IPS DF 6.9 (cell line): ENCODE measurements around the gene ABCB10.
"Not testable (repeated sequence)": the region's sequence is repeated elsewhere in the genome, so short reads cannot be mapped to it uniquely, and the experiment has no call there.

Source experiments
- DNase-seq: peaks from one replicate; pipeline ENCODE4 v3.0.0-alpha.2; 2013; ENCODE audit warnings: low read depth, low spot score
- H3K27ac ChIP-seq: one replicate; pipeline ENCODE4 v1.5.1; 2013; ENCODE audit warnings: low read length, control low read depth
- H3K27me3 ChIP-seq: 2 replicates; pipeline ENCODE4 v1.6.1; 2013; ENCODE audit warnings: mild to moderate bottlenecking, low read length; ENCODE audit not compliant: control insufficient read depth, insufficient read depth
- H3K36me3 ChIP-seq: 2 replicates; pipeline ENCODE4 v1.6.1; 2013; ENCODE audit warnings: low read length; ENCODE audit not compliant: control insufficient read depth, insufficient read depth
- H3K4me1 ChIP-seq: 2 replicates; pipeline ENCODE4 v1.6.1; 2013; ENCODE audit warnings: low read length; ENCODE audit not compliant: control insufficient read depth, insufficient read depth
- H3K4me3 ChIP-seq: 2 replicates; pipeline ENCODE4 v1.5.1; 2013; ENCODE audit warnings: mild to moderate bottlenecking, low read length
- H3K9me3 ChIP-seq: 2 replicates; pipeline ENCODE4 v1.6.1; 2013; ENCODE audit warnings: low read length, inconsistent platforms; ENCODE audit not compliant: control insufficient read depth, insufficient read depth
- whole genome bisulfite sequencing: extraction: QIAGEN DNeasy Blood & Tissue Kit; methylation state at CpG from one replicate; pipeline ENCODE4 v1.1.7; 2013; ENCODE audit warnings: mixed read lengths, missing lambda C conversion rate; ENCODE audit not compliant: insufficient read length, insufficient coverage; 5-methylcytosine and 5-hydroxymethylcytosine counted together

ABCB10 gene

DNA sequence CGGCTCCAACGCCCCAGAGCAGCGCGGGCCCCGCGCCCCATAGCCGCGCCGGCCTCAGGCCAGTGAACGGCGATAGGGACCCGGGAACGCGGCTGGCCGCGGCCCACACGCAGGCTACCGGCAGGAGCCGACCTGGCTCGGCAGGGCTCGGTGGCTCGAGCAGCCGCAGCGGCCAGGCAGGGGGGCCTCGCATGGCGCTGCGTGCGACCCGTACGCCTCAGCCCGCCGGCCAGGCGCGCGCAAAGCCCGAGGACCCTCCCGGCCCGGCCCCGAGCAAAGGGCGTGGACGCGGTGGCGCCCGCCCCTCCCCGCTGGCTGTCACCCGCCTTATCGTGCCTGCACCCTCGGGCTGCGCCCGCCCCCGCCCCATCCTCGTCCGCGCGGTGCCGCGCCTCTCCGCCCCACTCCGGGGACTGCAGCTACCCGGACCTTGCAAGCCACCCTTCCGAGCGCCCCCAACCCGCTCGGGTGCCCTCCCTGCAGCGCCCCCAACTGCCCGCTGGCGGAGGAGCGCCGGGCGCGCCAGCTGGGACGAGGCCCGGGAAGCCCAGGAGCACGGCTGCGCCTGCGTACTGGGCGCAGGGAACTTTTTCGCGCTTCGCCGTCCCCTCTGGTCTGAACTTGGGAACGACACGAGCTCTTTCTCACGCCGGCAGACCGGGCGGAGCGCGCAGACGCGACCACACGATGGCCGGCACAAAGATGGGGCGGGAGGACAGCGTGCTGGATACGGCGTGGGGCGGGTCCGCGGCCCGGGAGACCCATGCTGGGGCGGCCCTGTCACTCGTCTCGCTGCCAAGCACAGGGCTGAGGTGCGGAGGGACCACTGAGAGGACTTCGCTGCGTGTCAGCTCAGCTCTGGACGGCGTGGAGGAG lies at the start of gene ABCB10:
Gene ABCB10, minus strand, starts transcription at position 248 of the 876 bp plus-strand sequence. Its CDS starts 55 bp downstream, at position 193.
- no peaks in the 10 kb centered on the region for H3K27me3 ChIP-seq
- peak; percentile 94 for DNase-seq
- no peaks in the 10 kb centered on the region for H3K4me1 ChIP-seq
- WGBS: no CpG with 5 or more reads among the region's 109 CpGs
- peak within 1 kb of the TSS; percentile 97 for H3K4me3 ChIP-seq
- H3K27ac ChIP-seq: no peak within 1 kb of the TSS
- H3K36me3 ChIP-seq: no peaks in the 10 kb centered on the region
- no peaks in the 10 kb centered on the region for H3K9me3 ChIP-seq

DNA sequence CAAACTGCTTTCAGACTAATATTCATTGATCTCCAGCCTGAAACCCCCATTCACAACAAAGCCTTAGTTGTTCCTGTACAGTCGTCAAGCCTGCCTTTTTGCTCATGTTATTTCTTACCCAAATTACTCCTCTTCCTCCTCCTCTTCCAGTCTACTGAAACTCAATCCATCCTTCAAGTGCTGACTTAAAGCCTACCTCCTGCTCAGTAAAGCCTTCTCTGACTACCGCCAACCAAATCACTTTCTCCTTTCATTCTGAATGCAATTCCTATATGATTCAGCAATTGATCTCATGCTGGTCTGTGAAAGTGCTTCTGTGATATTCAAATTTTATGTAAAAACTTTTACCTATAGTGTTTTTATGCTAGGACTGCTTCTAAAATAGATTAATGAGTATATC lies 48.9 kb upstream of the ABCB10 start:
- no peak overlapping the region for H3K27ac ChIP-seq
- no CpG with 5 or more reads among the region's 2 CpGs for WGBS
- H3K27me3 ChIP-seq: peaks cover 1% of the 10 kb centered on the region; the same call in 1 of the 2 replicates
- H3K4me1 ChIP-seq: no peaks in the 10 kb centered on the region
- no peaks in the 10 kb centered on the region for H3K9me3 ChIP-seq
- H3K4me3 ChIP-seq: no peak overlapping the region
- DNase-seq: no peak
- peaks cover 2% of the 10 kb centered on the region for H3K36me3 ChIP-seq

DNA sequence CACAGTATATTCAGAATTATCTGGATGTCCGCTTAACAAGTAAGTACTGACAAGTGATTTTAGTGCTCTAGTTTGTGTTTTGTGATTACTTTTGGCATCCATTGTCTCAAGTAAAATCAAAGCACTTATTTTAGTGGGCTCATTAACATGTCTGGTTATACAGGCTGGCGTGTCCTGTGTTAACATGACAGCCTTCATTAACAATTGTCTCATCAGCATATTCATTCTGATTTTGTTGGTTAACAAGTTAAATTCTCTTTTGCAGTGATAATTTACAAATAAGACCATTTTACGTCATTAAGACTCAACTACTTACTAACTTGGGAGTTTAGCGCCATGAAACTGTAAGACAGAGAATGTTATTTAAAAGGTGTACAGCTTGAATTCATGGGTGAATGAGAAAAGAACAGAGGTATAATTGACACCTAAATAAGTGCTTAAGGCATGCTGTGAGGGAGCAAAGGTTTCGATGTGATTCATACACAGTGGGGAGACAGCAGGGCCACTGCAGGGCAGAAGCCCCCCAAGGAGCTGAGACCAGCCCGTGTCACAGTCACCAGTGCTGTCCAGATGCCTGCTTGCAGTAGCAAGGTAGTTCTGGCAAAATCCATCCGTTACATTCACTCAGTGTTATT lies 45.0 kb upstream of the ABCB10 start:
- WGBS: no CpG with 5 or more reads among the region's 7 CpGs
- no peak overlapping the region for H3K27ac ChIP-seq
- no peak overlapping the region for H3K4me3 ChIP-seq
- H3K9me3 ChIP-seq: no peaks in the 10 kb centered on the region
- H3K4me1 ChIP-seq: no peaks in the 10 kb centered on the region; the same call in 1 of the 2 replicates
- H3K36me3 ChIP-seq: peaks cover 5% of the 10 kb centered on the region
- H3K27me3 ChIP-seq: peaks cover 1% of the 10 kb centered on the region; the same call in 1 of the 2 replicates
- DNase-seq: no peak

DNA sequence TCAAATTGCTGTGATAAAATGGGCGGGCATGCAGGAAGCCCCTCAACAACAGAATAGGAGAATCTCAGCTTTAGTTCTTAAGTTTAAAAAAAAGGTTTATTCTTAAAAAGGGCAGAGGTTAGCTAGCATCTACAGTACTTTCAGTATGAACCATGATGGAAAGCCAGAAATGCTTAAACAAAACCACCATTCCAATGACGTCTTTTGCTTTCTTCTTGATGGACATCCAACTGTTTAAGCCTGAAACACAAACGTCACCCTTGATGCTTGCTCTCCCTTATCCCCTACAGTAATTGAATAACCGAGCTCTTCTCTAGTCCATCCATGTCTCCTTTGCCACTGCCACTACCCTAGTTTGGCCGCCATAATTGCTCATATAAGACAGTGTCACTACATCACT lies 41.7 kb upstream of the ABCB10 start:
- H3K4me3 ChIP-seq: no peak overlapping the region
- DNase-seq: no peak
- H3K27ac ChIP-seq: no peak overlapping the region
- H3K36me3 ChIP-seq: peaks cover 5% of the 10 kb centered on the region
- no peaks in the 10 kb centered on the region for H3K9me3 ChIP-seq
- H3K27me3 ChIP-seq: peaks cover 1% of the 10 kb centered on the region; the same call in 1 of the 2 replicates
- H3K4me1 ChIP-seq: no peaks in the 10 kb centered on the region; the same call in 1 of the 2 replicates
- no CpG with 5 or more reads among the region's 5 CpGs for WGBS

DNA sequence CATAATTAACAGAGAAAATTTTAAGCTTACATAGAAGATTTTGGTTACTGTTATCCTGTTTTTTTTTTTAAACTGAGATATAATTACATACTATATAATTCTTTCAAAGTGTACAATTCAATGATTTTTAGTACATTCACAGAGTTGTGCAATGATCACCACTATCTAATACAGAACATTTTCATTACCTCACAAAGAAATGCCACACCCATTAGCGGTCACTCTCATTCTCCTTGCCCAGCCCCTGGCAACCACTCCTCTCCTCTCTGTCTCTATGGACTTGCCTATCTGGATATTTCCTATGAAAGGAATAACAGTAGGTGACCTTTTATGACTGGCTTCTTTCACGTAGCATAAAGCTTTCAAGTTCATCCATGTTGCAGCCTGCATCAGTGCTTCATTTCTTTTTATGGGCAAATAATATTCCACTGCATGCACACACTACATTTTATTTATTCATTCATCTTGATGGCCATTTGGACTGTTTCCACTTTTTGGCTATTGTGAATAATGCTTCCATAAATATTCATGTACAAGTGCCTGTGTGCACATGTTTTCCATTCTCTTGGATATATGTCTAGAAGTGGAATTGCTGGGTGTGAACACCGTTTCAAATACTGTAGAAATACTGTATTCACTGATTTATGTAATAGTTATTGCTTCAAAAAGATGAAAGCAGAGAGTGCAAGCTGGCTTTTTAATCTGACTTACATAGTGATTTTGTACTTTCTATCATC lies 40.9 kb upstream of the ABCB10 start:
- WGBS: no CpG with 5 or more reads among the region's 3 CpGs
- no peak for DNase-seq
- Histone ChIP-seq H3K27ac (no peak overlapping the region), H3K4me1 (no peaks in the 10 kb centered on the region; the same call in 1 of the 2 replicates), H3K27me3 (peaks cover 1% of the 10 kb centered on the region; the same call in 1 of the 2 replicates), H3K9me3 (no peaks in the 10 kb centered on the region), H3K4me3 (no peak overlapping the region), H3K36me3 (peaks cover 9% of the 10 kb centered on the region)

DNA sequence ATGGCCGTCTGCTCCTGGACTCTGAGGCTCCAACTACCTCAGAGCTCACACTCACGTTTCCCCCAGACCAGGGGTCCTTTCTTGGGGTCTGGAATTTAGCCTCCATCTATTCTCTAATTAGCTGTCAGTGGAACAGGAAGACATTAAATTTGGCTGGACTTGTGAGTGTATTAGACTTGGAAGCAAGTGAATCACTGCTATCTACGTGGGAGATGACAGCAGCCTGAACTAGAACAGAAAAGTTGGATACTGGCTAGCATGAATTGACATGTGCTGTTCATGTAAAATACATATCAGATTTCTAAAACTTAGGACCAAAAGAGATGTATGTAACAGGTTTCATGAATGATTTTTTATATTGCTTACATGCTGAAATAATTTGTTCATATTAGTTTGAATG lies 39.4 kb upstream of the ABCB10 start:
- no peaks in the 10 kb centered on the region for H3K9me3 ChIP-seq
- no CpG with 5 or more reads among the region's 3 CpGs for WGBS
- H3K36me3 ChIP-seq: peaks cover 17% of the 10 kb centered on the region
- H3K27me3 ChIP-seq: peaks cover 1% of the 10 kb centered on the region; the same call in 1 of the 2 replicates
- H3K4me3 ChIP-seq: no peak overlapping the region
- no peak overlapping the region for H3K27ac ChIP-seq
- H3K4me1 ChIP-seq: no peaks in the 10 kb centered on the region; the same call in none of the 2 replicates
- no peak for DNase-seq

DNA sequence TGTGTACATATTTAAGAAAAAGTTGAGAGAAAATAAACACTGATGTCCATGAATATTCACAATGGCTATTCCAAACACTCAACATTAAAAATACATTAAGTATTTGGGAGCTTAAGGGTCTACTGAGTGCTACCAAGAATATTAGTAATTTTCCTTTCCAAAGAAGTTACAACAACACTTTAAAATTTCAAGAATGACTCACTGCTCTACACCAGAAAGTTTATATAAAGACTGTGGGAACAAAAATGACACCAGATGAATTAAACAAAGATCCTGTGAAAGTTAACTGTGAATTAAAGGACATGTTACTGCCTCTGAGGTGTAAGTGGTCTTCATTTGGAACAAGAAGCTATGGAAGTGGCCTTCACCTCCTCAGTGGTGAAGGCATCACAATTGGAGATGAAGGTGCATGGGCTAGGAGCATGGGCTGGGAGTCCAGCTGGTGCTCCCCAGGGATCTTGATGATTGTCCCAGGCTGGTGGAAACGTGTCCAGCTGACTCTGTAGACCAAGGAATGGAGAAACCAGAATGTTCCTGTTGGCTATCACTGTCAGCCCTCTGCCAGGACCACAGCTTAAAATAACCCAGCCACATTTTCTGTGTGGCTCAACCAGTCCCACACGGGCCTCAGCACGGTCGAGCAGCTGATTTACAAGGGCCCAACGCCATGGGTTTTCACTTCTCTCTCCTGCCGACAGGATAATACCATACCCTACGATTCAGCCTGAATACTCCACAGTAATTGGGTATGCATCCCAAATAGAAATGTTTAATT lies 38.6 kb upstream of the ABCB10 start:
- Histone ChIP-seq H3K4me3 (no peak overlapping the region), H3K9me3 (no peaks in the 10 kb centered on the region), H3K27ac (no peak overlapping the region), H3K36me3 (peaks cover 12% of the 10 kb centered on the region), H3K27me3 (no peaks in the 10 kb centered on the region), H3K4me1 (no peaks in the 10 kb centered on the region; the same call in none of the 2 replicates)
- WGBS: no CpG with 5 or more reads among the region's 7 CpGs
- no peak for DNase-seq

DNA sequence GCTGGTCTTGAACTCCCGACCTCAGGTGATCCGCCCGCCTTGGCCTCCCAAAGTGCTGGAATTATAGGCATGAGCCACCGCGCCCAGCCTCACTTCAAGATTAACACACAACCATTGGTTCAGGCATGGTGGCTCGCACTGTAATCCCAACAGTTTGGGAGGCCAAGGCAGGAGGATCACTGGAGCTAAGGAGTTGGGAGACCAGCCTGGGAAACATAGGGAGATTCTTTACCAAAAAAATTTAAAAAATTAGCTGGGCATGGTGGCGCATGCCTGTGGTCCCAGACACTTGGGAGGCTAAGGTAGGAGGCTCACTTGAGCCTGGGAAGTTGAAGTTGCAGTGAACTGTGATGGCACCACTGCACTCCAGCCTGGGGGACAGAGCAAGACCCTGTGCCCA lies 37.4 kb upstream of the ABCB10 start:
- no CpG with 5 or more reads among the region's 7 CpGs for WGBS

DNA sequence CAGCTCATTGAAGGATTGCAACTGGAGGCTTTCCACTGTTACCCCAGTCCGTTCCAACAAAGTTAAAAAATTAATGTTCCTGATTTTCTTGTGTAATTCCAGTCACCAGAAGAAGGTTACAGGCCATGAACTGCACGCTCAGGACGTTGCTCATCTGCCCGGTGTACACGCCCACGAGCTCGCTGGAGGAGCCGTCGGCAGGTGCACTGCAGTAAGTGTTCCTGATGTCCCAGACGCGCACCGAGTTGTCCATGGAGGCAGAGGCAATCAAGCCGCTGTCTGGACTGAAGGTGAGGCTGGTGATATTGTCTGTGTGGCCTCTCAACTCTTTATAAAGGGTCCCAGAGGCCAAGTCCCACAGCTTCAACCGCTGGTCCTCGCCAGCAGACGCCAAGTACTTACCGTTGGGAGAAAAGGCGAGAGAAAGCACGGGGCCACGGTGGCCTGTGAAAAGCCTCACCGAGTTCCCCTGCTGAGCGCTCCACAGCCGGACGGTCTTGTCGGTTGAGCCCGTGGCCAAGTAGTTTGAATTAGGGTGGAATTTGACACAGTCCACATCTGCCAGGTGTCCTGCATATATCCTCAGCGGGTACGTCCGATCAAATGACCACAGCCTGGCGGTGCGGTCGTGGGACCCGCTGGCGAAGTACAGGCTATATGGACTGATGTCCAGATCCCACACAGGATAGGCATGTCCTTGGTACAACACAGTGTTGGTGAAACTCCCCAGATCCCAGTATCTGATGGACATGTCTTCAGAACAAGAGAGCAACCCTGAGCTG lies 35.9 kb upstream of the ABCB10 start:
- no peaks in the 10 kb centered on the region for H3K27me3 ChIP-seq
- H3K36me3 ChIP-seq: peaks cover 12% of the 10 kb centered on the region
- WGBS: no CpG with 5 or more reads among the region's 34 CpGs
- no peaks in the 10 kb centered on the region for H3K9me3 ChIP-seq
- H3K4me1 ChIP-seq: no peaks in the 10 kb centered on the region; the same call in 1 of the 2 replicates
- no peak overlapping the region for H3K4me3 ChIP-seq
- no peak for DNase-seq
- H3K27ac ChIP-seq: no peak overlapping the region

More for the DNA sequence above, 37.4 kb upstream of the ABCB10 start:
- not testable (repeated sequence) for H3K27ac ChIP-seq, DNase-seq, H3K4me1 ChIP-seq, H3K4me3 ChIP-seq, H3K27me3 ChIP-seq, H3K9me3 ChIP-seq
- H3K36me3 ChIP-seq: peaks cover 12% of the 10 kb centered on the region
